DOHH2 (cell line): ENCODE data around the gene NDUFAF5.

ENCODE experiments used
- EZH2phosphoT487 ChIP-seq: fragments of 200-600 bp; sonication (generic); IDR thresholded peaks from 2 replicates; pipeline ENCODE4 v1.6.1; 2017; ENCODE audit warnings: borderline replicate concordance, mild to moderate bottlenecking, antibody characterized with exemption, low read length, moderate library complexity, mixed read lengths
- TF ChIP-seq, protein P1 (sequence below): fragments of 200-600 bp; sonication (generic); IDR thresholded peaks from one replicate; pipeline ENCODE4 v1.5.1; 2014; ENCODE audit warnings: antibody characterized with exemption, mild to moderate bottlenecking, low read depth, low read length; ENCODE audit not compliant: poor library complexity, severe bottlenecking

DNA sequence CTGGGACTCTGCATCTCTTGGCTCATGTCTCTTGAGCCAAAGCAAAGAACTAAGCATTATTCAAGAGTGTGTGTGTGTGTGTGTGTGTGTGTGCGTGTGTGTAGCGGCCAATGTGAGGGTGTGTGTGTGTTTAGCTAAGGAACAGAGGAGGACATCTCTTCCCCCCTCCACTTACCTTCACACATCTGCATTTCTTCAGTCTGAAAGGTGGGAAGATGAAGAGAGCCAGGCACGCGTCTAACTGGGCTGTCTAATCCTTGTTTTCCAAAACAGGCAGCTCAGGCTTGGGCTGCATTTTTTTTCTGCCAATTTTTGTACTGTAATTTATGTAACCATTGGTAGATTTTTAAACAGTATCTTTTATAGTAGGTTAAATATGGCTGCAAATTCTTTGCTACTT, 59.5 kb downstream of the NDUFAF5 start:
- TF ChIP-seq, protein P1, sequence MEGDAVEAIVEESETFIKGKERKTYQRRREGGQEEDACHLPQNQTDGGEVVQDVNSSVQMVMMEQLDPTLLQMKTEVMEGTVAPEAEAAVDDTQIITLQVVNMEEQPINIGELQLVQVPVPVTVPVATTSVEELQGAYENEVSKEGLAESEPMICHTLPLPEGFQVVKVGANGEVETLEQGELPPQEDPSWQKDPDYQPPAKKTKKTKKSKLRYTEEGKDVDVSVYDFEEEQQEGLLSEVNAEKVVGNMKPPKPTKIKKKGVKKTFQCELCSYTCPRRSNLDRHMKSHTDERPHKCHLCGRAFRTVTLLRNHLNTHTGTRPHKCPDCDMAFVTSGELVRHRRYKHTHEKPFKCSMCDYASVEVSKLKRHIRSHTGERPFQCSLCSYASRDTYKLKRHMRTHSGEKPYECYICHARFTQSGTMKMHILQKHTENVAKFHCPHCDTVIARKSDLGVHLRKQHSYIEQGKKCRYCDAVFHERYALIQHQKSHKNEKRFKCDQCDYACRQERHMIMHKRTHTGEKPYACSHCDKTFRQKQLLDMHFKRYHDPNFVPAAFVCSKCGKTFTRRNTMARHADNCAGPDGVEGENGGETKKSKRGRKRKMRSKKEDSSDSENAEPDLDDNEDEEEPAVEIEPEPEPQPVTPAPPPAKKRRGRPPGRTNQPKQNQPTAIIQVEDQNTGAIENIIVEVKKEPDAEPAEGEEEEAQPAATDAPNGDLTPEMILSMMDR, result no peak
- no peak for TF ChIP-seq EZH2phosphoT487
